Pancreas (tissue), 10 donors: Measurements from ENCODE around the gene TM2D3. TPM values are rescaled to one million over a fixed set of nuclear protein-coding genes. Genes with fewer than 3 reads are reported as not detected.

ENCODE experiments used
- ATAC-seq, 4 donors: fragments of 200-7000 bp; cut with Tn5 transposase; one replicate each; pipeline versions ENCODE4 v1.8.0 to v1.9.1; 2020; ENCODE audit warnings: mild to moderate bottlenecking in 4 of 4, moderate library complexity in 4 of 4
- DNase-seq, 6 donors: peaks; one replicate each; pipeline ENCODE4 v3.0.0-alpha.2; 2020
- FAIRE-seq: peaks from 2 replicates; lab custom pipeline; 2012; peaks lifted over from hg19 to GRCh38; lab: Jason Lieb, UNC
- H3K27ac ChIP-seq, 4 donors: fragments of 200-600 bp; sonication (generic); 1 replicate in 3 of 4; 2 replicates in 1 of 4; pipeline versions ENCODE4 v1.5.0 to v1.8.0; 2020
- H3K27me3 ChIP-seq, 4 donors: fragments of 200-600 bp; one replicate each; pipeline ENCODE4 v1.8.0; 2021
- H3K36me3 ChIP-seq, 3 donors: fragments of 200-600 bp; sonication (generic) in 1 of 3; one replicate each; pipeline versions ENCODE4 v1.5.0 to v1.8.0; 2020 to 2021
- H3K4me1 ChIP-seq, 3 donors: fragments of 200-600 bp; one replicate each; pipeline ENCODE4 v1.8.0; 2021
- H3K4me3 ChIP-seq, 4 donors: fragments of 200-600 bp; sonication (generic) in 2 of 4; one replicate each; pipeline versions ENCODE4 v1.5.0 to v1.8.0; 2020 to 2021
- H3K9me3 ChIP-seq, 4 donors: fragments of 200-600 bp; one replicate each; pipeline ENCODE4 v1.8.0; 2021
- CTCF ChIP-seq, 4 donors: fragments of 200-600 bp; sonication (generic) in 3 of 4; IDR thresholded peaks; one replicate each; pipeline versions ENCODE4 v1.5.0 to v1.8.0; 2021; ENCODE audit warnings: antibody characterized with exemption in 4 of 4
- WGBS, 2 donors: extraction: QIAGEN DNeasy Blood & Tissue Kit; methylation state at CpG; one replicate each; pipeline ENCODE4 v1.1.7; 2013; 5-methylcytosine and 5-hydroxymethylcytosine counted together
- intact Hi-C, 3 donors: fragments of 100-400 bp; cut with DNase I; formaldehyde crosslinking; loops; one replicate each; pipeline versions ENCODE4 v1.11.1 to v1.14.2; 2022
- polyA plus RNA-seq, 2 donors: library from polyadenylated mRNA; stranded (reverse); fragments of 200-250 nt; gene quantifications; one replicate each; pipeline ENCODE4 v1.2.3, GENCODE V29; 2013
- total RNA-seq, 6 donors: library from RNA; stranded (reverse); fragmentation: NEBNext Ultra II Directional in 4 of 6; extraction: Animal tissue kit (Norgen Biotek cat#: 25700) in 4 of 6; gene quantifications; one replicate each; pipeline versions ENCODE4 v1.2.1 to v1.2.4, GENCODE V29; 2021 to 2023
- donor health status: healthy with polysubstance abuse.
- donor health status: DM: no; HTN: no; CAD: no; lungs with moderate emphysema.
- donor health status: DM: no; HTN: no; CAD: no.
- donor health status: control.
- donor health status: control.
- donor health status: Bipolar disorder and iron deficiency.
- donor health status: DM: yes; HTN: yes; CAD: no.
- donor health status: DM: no; HTN: no; CAD: no.
- donor health status: DM: no; HTN: no; CAD: no.
- donor health status: DM: yes; HTN: yes; CAD: no.

The TM2D3 gene
- total and polyA plus RNA-seq, 8 donors: 16.0 to 42.8 (median 20.2) TPM

DNA sequence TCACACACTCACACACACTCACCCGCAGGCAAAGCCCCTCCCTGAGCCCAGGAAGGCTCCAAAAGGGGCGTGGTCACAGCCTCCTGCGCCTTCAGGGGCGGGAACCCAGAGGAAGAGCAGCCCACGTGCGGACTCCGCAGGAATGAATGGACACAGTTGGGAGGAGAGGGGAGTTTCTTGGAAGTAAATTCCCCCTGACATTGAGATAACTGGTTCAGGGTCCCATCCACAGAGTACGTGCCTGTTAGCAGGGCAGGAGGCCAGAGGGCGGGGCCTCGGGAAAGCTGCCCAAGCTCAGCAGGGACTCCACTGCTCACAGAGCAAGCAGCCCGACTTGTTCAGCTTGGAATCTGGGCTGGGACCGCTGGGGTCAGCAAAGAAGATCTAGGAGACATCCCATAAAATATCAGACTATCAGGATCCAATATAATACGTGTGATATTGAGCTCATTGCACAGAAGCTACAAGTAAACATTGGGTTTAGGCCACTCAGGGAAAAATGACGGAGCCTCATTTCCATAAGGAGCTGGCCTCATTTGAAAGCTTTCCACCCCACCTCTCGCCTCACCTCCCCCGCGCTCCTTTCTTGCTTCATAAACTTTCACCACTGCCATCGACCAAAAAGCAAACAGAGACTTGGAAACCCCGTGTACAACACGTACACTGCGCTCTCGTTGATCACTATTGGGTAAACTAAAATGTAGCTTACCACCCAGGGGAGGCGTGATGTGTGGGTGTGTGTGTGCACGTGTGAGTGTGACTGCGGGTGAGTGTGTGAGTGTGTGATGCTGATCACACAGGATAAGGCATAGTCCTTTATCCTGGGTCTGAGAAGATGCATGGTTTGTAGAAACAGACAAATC is 36.0 kb downstream of the TM2D3 start:
- ATAC-seq (peak; percentile 68 to 81 (median 76)), FAIRE-seq (no peak), DNase-seq (peak; percentile 32 to 80 (median 64))
- H3K9me3 ChIP-seq: no peaks in the 10 kb centered on the region
- 9 to 11% methylated on average over 25 of the region's 25 CpGs for whole genome bisulfite sequencing, 2 donors
- H3K27ac ChIP-seq: peak overlapping the region in 1 of 4 donors; percentile 13
- no peaks in the 10 kb centered on the region for H3K27me3 ChIP-seq
- no peak for TF ChIP-seq CTCF (IDR thresholded peaks at IDR 0.05)
- H3K4me1 ChIP-seq: peaks cover 5 to 13% (median 12%) of the 10 kb centered on the region in 3 donors
- intact Hi-C loops: no loop called here
- H3K4me3 ChIP-seq: peak overlapping the region in 2 of 4 donors; percentile 11 to 20
- H3K36me3 ChIP-seq: no peaks in the 10 kb centered on the region

GRCh38 chr15:101615414-101615985 is 36.7 kb downstream of the TM2D3 start:
- FAIRE-seq (no peak), ATAC-seq (peak; percentile 49 to 67 (median 56)), DNase-seq (peak in 1 of 6 donors; percentile 48)
- no peaks in the 10 kb centered on the region for H3K27me3 ChIP-seq
- H3K4me1 ChIP-seq: peaks cover 5 to 13% (median 12%) of the 10 kb centered on the region in 3 donors
- no peak overlapping the region for H3K27ac ChIP-seq
- no peaks in the 10 kb centered on the region for H3K36me3 ChIP-seq
- no peaks in the 10 kb centered on the region for H3K9me3 ChIP-seq
- H3K4me3 ChIP-seq: peak overlapping the region in 1 of 4 donors; percentile 20
- no peak for TF ChIP-seq CTCF (IDR thresholded peaks at IDR 0.05)
- 44 to 51% methylated on average over 15 of the region's 15 CpGs for WGBS, 2 donors
- intact Hi-C loops: no loop called here

DNA sequence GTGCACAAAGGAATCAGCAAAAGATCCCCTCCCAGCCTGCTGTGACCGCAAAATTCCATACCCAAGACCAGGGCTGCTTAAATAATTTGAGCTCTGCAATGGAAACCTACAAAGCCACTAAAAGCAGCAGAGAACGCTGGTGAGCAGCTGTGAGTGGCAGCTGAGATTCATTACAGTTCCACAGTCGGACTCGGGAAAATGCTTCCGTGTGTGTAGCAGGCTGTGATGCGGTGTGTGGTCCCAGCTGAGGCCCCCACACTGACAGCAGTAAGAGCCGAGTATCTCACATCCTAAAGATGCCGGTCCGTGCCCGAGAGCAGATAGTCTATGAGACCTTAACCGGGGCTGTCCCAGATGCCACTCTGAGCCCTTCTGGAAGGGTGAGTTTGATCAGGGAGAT is 37.4 kb downstream of the TM2D3 start:
- ATAC-seq (no peak), FAIRE-seq (no peak), DNase-seq (peak in 1 of 6 donors; percentile 44)
- no peak for TF ChIP-seq CTCF (IDR thresholded peaks at IDR 0.05)
- Histone ChIP-seq H3K36me3 (no peaks in the 10 kb centered on the region), H3K9me3 (no peaks in the 10 kb centered on the region), H3K4me3 (no peak overlapping the region), H3K27ac (no peak overlapping the region), H3K4me1 (peaks cover 5 to 13% (median 12%) of the 10 kb centered on the region in 3 donors), H3K27me3 (no peaks in the 10 kb centered on the region)
- 83 to 86% methylated on average over 11 of the region's 11 CpGs for WGBS, 2 donors
- intact Hi-C loops: no loop called here

GRCh38 chr15:101614001-101614585 is 38.1 kb downstream of the TM2D3 start:
- Histone ChIP-seq H3K9me3 (no peaks in the 10 kb centered on the region), H3K36me3 (no peaks in the 10 kb centered on the region), H3K27me3 (no peaks in the 10 kb centered on the region), H3K27ac (no peak overlapping the region), H3K4me1 (peaks cover 5 to 13% (median 12%) of the 10 kb centered on the region in 3 donors), H3K4me3 (no peak overlapping the region)
- TF ChIP-seq CTCF (IDR thresholded peaks at IDR 0.05): no peak
- WGBS, 2 donors: 83 to 88% methylated on average over 14 of the region's 14 CpGs
- DNase-seq (no peak), FAIRE-seq (no peak), ATAC-seq (no peak)
- intact Hi-C loops: no loop called here
